Panc1 (cell line): Measurements from ENCODE around the gene BTBD17. TPM values are rescaled to one million over a fixed set of nuclear protein-coding genes. Genes with fewer than 3 reads are reported as not detected.

Experiments
- ATAC-seq: fragments of 200-7000 bp; cut with Tn5 transposase; 2 replicates; pipeline ENCODE4 v1.9.1; 2020; ENCODE audit warnings: mild to moderate bottlenecking, moderate library complexity
- BruUV-seq: library from RNA; stranded (reverse); fragments of 400-500 nt; replicated peaks from 2 replicates; lab custom pipeline; 2021; lab: Mats Ljungman, UMichigan
- CTCF ChIA-PET: fragments of 300-600 bp; sonication (Branson Sonifier 250); formaldehyde crosslinking; loops from one replicate; lab custom pipeline; 2022; ENCODE audit warnings: antibody characterized with exemption; lab: Charles Lee
- POLR2A ChIA-PET: fragments of 300-600 bp; sonication (Branson Sonifier 250); formaldehyde crosslinking; loops from one replicate; lab custom pipeline; 2022; ENCODE audit warnings: antibody characterized with exemption; lab: Charles Lee
- DNase-seq: peaks from one replicate; pipeline ENCODE4 v3.0.0-alpha.2; 2010; ENCODE audit warnings: low read depth, low spot score
- H3K27ac ChIP-seq: 2 replicates; pipeline ENCODE4 v1.5.1; 2011; ENCODE audit warnings: mild to moderate bottlenecking, low read length, inconsistent platforms
- H3K27me3 ChIP-seq: fragments of 200-500 bp; sonication (Bioruptor generic); 2 replicates; pipeline ENCODE4 v1.6.0; 2014; ENCODE audit warnings: low read length, inconsistent platforms; ENCODE audit not compliant: control insufficient read depth, insufficient read depth
- H3K36me3 ChIP-seq: fragments of 200-500 bp; sonication (Bioruptor generic); 2 replicates; pipeline ENCODE4 v1.5.1; 2014; ENCODE audit warnings: inconsistent platforms, mild to moderate bottlenecking, low read length, moderate library complexity; ENCODE audit not compliant: control insufficient read depth, insufficient read depth
- H3K4me1 ChIP-seq: 2 replicates; pipeline ENCODE4 v1.5.1; 2011; ENCODE audit warnings: inconsistent platforms, mild to moderate bottlenecking, low read length, moderate library complexity; ENCODE audit not compliant: control insufficient read depth, insufficient read depth
- H3K4me3 ChIP-seq, 2 experiments: 2 replicates each; pipeline ENCODE4 v1.5.1; 2011 to 2012; ENCODE audit warnings: low read depth in 2 of 2, low read length in 2 of 2, mild to moderate bottlenecking in 2 of 2, inconsistent platforms in 1 of 2, moderate library complexity in 1 of 2
- H3K9me3 ChIP-seq: fragments of 200-500 bp; sonication (Bioruptor generic); 2 replicates; pipeline ENCODE4 v1.5.1; 2014; ENCODE audit warnings: low read depth, mild to moderate bottlenecking, inconsistent platforms, low read length, moderate library complexity; ENCODE audit not compliant: control insufficient read depth, insufficient read depth
- CTCF ChIP-seq: fragments of 450-650 bp; IDR thresholded peaks from 2 replicates; pipeline ENCODE4 v1.5.1; 2017; ENCODE audit warnings: mild to moderate bottlenecking
- POLR2AphosphoS5 ChIP-seq: IDR thresholded peaks from 2 replicates; pipeline ENCODE4 v1.6.1; 2012; ENCODE audit warnings: mild to moderate bottlenecking, low read depth, low read length, moderate library complexity
- REST ChIP-seq, 2 experiments: IDR thresholded peaks; 2 replicates each; pipeline ENCODE4 v1.6.1; 2011 to 2012; ENCODE audit warnings: low read depth in 2 of 2, control low read depth in 1 of 2, low read length in 1 of 2, mild to moderate bottlenecking in 1 of 2, moderate library complexity in 1 of 2; ENCODE audit not compliant: insufficient read depth in 1 of 2
- SIN3A ChIP-seq: IDR thresholded peaks from 2 replicates; pipeline ENCODE4 v1.6.1; 2012; ENCODE audit warnings: low read depth, mild to moderate bottlenecking, low read length, moderate library complexity, borderline replicate concordance; ENCODE audit not compliant: insufficient read depth
- TCF7L2 ChIP-seq: IDR thresholded peaks from 2 replicates; pipeline ENCODE4 v1.6.1; 2011; ENCODE audit warnings: mild to moderate bottlenecking, low read depth, low read length, inconsistent platforms
- in situ Hi-C: cut with HindIII; loops from 2 replicates; pipeline ENCODE4 v1.10.0; 2016; ENCODE audit warnings: low sequenced_read_pairs, low pct_unique_long_range_greater_than_20kb
- intact Hi-C: fragments of 100-400 bp; cut with micrococcal nuclease; formaldehyde crosslinking; loops from one replicate; pipeline ENCODE4 v1.10.0; 2022; ENCODE audit not compliant: unreplicated experiment
- total RNA-seq: library from RNA; stranded (reverse); gene quantifications from one replicate; pipeline ENCODE4 v1.2.1, GENCODE V29; 2021; ENCODE audit not compliant: unreplicated experiment

Gene BTBD17
- total RNA-seq, 1 experiment from 2014 or later = not detected

GRCh38 chr17:74329378-74329777, 32.3 kb downstream of the BTBD17 start:
- Histone ChIP-seq H3K9me3 (no peaks in the 10 kb centered on the region), H3K4me1 (no peaks in the 10 kb centered on the region), H3K36me3 (no peaks in the 10 kb centered on the region), H3K27me3 (no peaks in the 10 kb centered on the region), H3K27ac (no peak overlapping the region), H3K4me3 (no peak overlapping the region)
- no peak for ATAC-seq
- ChIA-PET CTCF (no interaction called here), POLR2A (interaction anchor here (0.6 kb wide), 1 partner anchor 37 kb away, joined by 3 read pairs; no protein-coding TSS in a partner anchor)
- TF ChIP-seq SIN3A (no peak), POLR2AphosphoS5 (no peak), REST (IDR thresholded peaks at IDR 0.05; ENCODE audit: insufficient read depth in 1 of 2, low read depth in 2 of 2, low read length in 1 of 2) (no peak), CTCF (no peak), TCF7L2 (no peak)
- no peak for DNase-seq
- intact Hi-C loops = no loop called here
- BruUV-seq = no TSS peak
- in situ Hi-C loops = no loop called here

- H3K36me3 ChIP-seq = no peaks in the 10 kb centered on the region
- no peak overlapping the region for H3K27ac ChIP-seq
- ChIA-PET CTCF (interaction anchor here (0.6 kb wide), 1 partner anchor 19 kb away, joined by 5 read pairs; no protein-coding TSS in a partner anchor), POLR2A (no interaction called here)
- intact Hi-C loops = no loop called here
- no peak for DNase-seq
- no peaks in the 10 kb centered on the region for H3K4me1 ChIP-seq
- H3K4me3 ChIP-seq = no peak overlapping the region
- no peaks in the 10 kb centered on the region for H3K27me3 ChIP-seq
- H3K9me3 ChIP-seq = no peaks in the 10 kb centered on the region
- ATAC-seq = no peak
- in situ Hi-C loops = no loop called here
- TF ChIP-seq TCF7L2 (no peak), SIN3A (no peak), CTCF (no peak), POLR2AphosphoS5 (no peak), REST (IDR thresholded peaks at IDR 0.05; ENCODE audit: insufficient read depth in 1 of 2, low read depth in 2 of 2, low read length in 1 of 2) (no peak)
- no TSS peak for BruUV-seq
These were observed 33.2 kb downstream of the BTBD17 start for GRCh38 chr17:74328487-74328886.
